Breast epithelium (tissue), 3 donors: Measurements from ENCODE around the gene TBC1D8.

Experiments
- POLR2A ChIP-seq: fragments of 450-650 bp; IDR thresholded peaks from one replicate; pipeline ENCODE4 v1.6.1; 2016; ENCODE audit warnings: antibody characterized with exemption, mild to moderate bottlenecking, moderate library complexity
- TF ChIP-seq, protein P1 (sequence below), 3 donors: fragments of 450-650 bp; IDR thresholded peaks; one replicate each; pipeline ENCODE4 v1.5.1; 2016 to 2017; ENCODE audit warnings: antibody characterized with exemption in 3 of 3, mild to moderate bottlenecking in 3 of 3, moderate library complexity in 3 of 3

DNA sequence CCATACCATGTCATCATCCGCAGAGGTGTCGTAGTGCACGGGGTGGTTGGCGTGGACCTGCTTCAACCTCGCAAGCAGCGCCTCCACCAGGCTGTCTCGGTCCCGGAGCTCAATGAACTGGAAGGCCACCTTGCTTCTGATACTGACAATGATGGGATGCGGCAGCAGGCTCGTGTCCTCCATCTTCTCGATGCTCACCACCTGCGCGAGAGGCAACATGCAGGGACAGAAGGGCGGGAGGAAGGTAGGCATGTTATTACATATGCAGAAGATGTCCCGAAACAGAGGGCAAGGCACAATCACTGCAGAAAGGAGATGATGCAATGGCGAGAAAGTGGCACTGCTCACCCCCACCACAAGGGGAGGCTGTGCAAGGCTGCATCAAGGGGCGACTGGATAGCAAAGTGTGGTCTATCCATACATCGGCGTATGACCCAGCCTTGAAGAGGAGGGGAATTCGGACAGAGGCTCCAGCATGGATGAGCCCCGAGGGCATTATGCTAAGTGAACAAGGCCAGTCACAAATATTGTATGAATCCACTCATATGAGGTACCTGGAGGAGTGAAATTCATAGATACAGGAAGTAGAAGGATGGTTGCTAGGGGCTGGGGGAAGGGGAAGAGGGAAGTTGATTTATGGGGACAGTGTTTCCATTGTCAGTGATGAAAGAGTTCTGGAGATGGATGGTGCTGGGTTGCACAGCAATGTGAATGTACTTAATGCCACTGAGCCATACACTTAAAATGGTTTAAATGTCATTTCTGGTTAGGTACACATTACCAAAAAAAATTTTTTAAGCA is 112.5 kb downstream of the TBC1D8 start:
- TF ChIP-seq, protein P1, sequence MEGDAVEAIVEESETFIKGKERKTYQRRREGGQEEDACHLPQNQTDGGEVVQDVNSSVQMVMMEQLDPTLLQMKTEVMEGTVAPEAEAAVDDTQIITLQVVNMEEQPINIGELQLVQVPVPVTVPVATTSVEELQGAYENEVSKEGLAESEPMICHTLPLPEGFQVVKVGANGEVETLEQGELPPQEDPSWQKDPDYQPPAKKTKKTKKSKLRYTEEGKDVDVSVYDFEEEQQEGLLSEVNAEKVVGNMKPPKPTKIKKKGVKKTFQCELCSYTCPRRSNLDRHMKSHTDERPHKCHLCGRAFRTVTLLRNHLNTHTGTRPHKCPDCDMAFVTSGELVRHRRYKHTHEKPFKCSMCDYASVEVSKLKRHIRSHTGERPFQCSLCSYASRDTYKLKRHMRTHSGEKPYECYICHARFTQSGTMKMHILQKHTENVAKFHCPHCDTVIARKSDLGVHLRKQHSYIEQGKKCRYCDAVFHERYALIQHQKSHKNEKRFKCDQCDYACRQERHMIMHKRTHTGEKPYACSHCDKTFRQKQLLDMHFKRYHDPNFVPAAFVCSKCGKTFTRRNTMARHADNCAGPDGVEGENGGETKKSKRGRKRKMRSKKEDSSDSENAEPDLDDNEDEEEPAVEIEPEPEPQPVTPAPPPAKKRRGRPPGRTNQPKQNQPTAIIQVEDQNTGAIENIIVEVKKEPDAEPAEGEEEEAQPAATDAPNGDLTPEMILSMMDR (IDR thresholded peaks at IDR 0.05): peak in 2 of 3 donors; percentile 32 to 39
- TF ChIP-seq POLR2A: no peak
